Panc1 (cell line): ENCODE data around the gene ORC6. TPM values are rescaled to one million over a fixed set of nuclear protein-coding genes. Genes with fewer than 3 reads are reported as not detected.

Experiments
- ATAC-seq: fragments of 200-7000 bp; cut with Tn5 transposase; 2 replicates; pipeline ENCODE4 v1.9.1; 2020; ENCODE audit warnings: mild to moderate bottlenecking, moderate library complexity
- BruUV-seq: library from RNA; stranded (reverse); fragments of 400-500 nt; replicated peaks from 2 replicates; lab custom pipeline; 2021; lab: Mats Ljungman, UMichigan
- CTCF ChIA-PET: fragments of 300-600 bp; sonication (Branson Sonifier 250); formaldehyde crosslinking; loops from one replicate; lab custom pipeline; 2022; ENCODE audit warnings: antibody characterized with exemption; lab: Charles Lee
- POLR2A ChIA-PET: fragments of 300-600 bp; sonication (Branson Sonifier 250); formaldehyde crosslinking; loops from one replicate; lab custom pipeline; 2022; ENCODE audit warnings: antibody characterized with exemption; lab: Charles Lee
- DNase-seq: peaks from one replicate; pipeline ENCODE4 v3.0.0-alpha.2; 2010; ENCODE audit warnings: low read depth, low spot score
- H3K27ac ChIP-seq: 2 replicates; pipeline ENCODE4 v1.5.1; 2011; ENCODE audit warnings: mild to moderate bottlenecking, low read length, inconsistent platforms
- H3K27me3 ChIP-seq: fragments of 200-500 bp; sonication (Bioruptor generic); 2 replicates; pipeline ENCODE4 v1.6.0; 2014; ENCODE audit warnings: low read length, inconsistent platforms; ENCODE audit not compliant: control insufficient read depth, insufficient read depth
- H3K36me3 ChIP-seq: fragments of 200-500 bp; sonication (Bioruptor generic); 2 replicates; pipeline ENCODE4 v1.5.1; 2014; ENCODE audit warnings: inconsistent platforms, mild to moderate bottlenecking, low read length, moderate library complexity; ENCODE audit not compliant: control insufficient read depth, insufficient read depth
- H3K4me1 ChIP-seq: 2 replicates; pipeline ENCODE4 v1.5.1; 2011; ENCODE audit warnings: inconsistent platforms, mild to moderate bottlenecking, low read length, moderate library complexity; ENCODE audit not compliant: control insufficient read depth, insufficient read depth
- H3K4me3 ChIP-seq, 2 experiments: 2 replicates each; pipeline ENCODE4 v1.5.1; 2011 to 2012; ENCODE audit warnings: low read depth in 2 of 2, low read length in 2 of 2, mild to moderate bottlenecking in 2 of 2, inconsistent platforms in 1 of 2, moderate library complexity in 1 of 2
- H3K9me3 ChIP-seq: fragments of 200-500 bp; sonication (Bioruptor generic); 2 replicates; pipeline ENCODE4 v1.5.1; 2014; ENCODE audit warnings: low read depth, mild to moderate bottlenecking, inconsistent platforms, low read length, moderate library complexity; ENCODE audit not compliant: control insufficient read depth, insufficient read depth
- CTCF ChIP-seq: fragments of 450-650 bp; IDR thresholded peaks from 2 replicates; pipeline ENCODE4 v1.5.1; 2017; ENCODE audit warnings: mild to moderate bottlenecking
- POLR2AphosphoS5 ChIP-seq: IDR thresholded peaks from 2 replicates; pipeline ENCODE4 v1.6.1; 2012; ENCODE audit warnings: mild to moderate bottlenecking, low read depth, low read length, moderate library complexity
- SIN3A ChIP-seq: IDR thresholded peaks from 2 replicates; pipeline ENCODE4 v1.6.1; 2012; ENCODE audit warnings: low read depth, mild to moderate bottlenecking, low read length, moderate library complexity, borderline replicate concordance; ENCODE audit not compliant: insufficient read depth
- TCF7L2 ChIP-seq: IDR thresholded peaks from 2 replicates; pipeline ENCODE4 v1.6.1; 2011; ENCODE audit warnings: mild to moderate bottlenecking, low read depth, low read length, inconsistent platforms
- in situ Hi-C: cut with HindIII; loops from 2 replicates; pipeline ENCODE4 v1.10.0; 2016; ENCODE audit warnings: low sequenced_read_pairs, low pct_unique_long_range_greater_than_20kb
- intact Hi-C: fragments of 100-400 bp; cut with micrococcal nuclease; formaldehyde crosslinking; loops from one replicate; pipeline ENCODE4 v1.10.0; 2022; ENCODE audit not compliant: unreplicated experiment
- total RNA-seq: library from RNA; stranded (reverse); gene quantifications from one replicate; pipeline ENCODE4 v1.2.1, GENCODE V29; 2021; ENCODE audit not compliant: unreplicated experiment

The ORC6 gene
- total RNA-seq, 1 experiment from 2014 or later = 33.5 TPM

GRCh38 chr16:46688101-46688653 is 1.3 kb upstream of the ORC6 start:
- in situ Hi-C loops (no loop called here), intact Hi-C loops (loop anchor here (5.0 kb wide), 1 partner anchor 104 kb away; no protein-coding TSS in a partner anchor)
- POLR2A ChIA-PET = no interaction called here
- BruUV-seq = no TSS peak
- Histone ChIP-seq H3K4me1 (peaks cover 25% of the 10 kb centered on the region), H3K9me3 (no peaks in the 10 kb centered on the region), H3K36me3 (peaks cover 5% of the 10 kb centered on the region), H3K27me3 (no peaks in the 10 kb centered on the region), H3K27ac (peak overlapping the region; percentile 91), H3K4me3 (peak overlapping the region; percentile 85 to 94)
- no peak for TF ChIP-seq SIN3A
- peak; percentile 29; the same call in 1 of the 2 replicates for TF ChIP-seq CTCF
- DNase-seq (no peak), ATAC-seq (no peak)
- CTCF ChIA-PET = no interaction called here

- peak; percentile 93 for ATAC-seq
- peaks cover 25% of the 10 kb centered on the region for H3K4me1 ChIP-seq
- H3K27ac ChIP-seq = peak within 1 kb of the TSS; percentile 91
- peak within 1 kb of the TSS; percentile 85 to 94 for H3K4me3 ChIP-seq
- intact Hi-C loops (loop anchor here (5.0 kb wide), 1 partner anchor 103 kb away; no protein-coding TSS in a partner anchor), in situ Hi-C loops (no loop called here)
- no TSS peak for BruUV-seq
- DNase-seq = no peak
- peaks cover 6% of the 10 kb centered on the region for H3K36me3 ChIP-seq
- CTCF ChIA-PET = interaction anchor here (0.7 kb wide), 1 partner anchor 123 kb away, joined by 3 read pairs; no protein-coding TSS in a partner anchor
- TF ChIP-seq POLR2AphosphoS5 (no peak), CTCF (peak; percentile 2; the same call in 1 of the 2 replicates)
- POLR2A ChIA-PET = no interaction called here
- H3K27me3 ChIP-seq = no peaks in the 10 kb centered on the region
- no peaks in the 10 kb centered on the region for H3K9me3 ChIP-seq
These were observed 650 bp upstream of the ORC6 start, which contains the start of gene VPS35 for GRCh38 chr16:46688654-46689364. VPS35 (minus strand) TSS chr16:46689178; CDS start chr16:46689133, 45 bp downstream.

GRCh38 chr16:46690281-46691178 is 1.1 kb downstream of the ORC6 start:
- Histone ChIP-seq H3K4me1 (peaks cover 22% of the 10 kb centered on the region), H3K36me3 (peaks cover 16% of the 10 kb centered on the region), H3K4me3 (peak overlapping the region; percentile 85 to 94), H3K27me3 (no peaks in the 10 kb centered on the region), H3K9me3 (no peaks in the 10 kb centered on the region), H3K27ac (peak overlapping the region; percentile 91)
- TF ChIP-seq SIN3A = no peak
- TF ChIP-seq CTCF = 0 out of 2 replicates have a peak, but pooled peaks have one; percentile 20
- no peak for TF ChIP-seq POLR2AphosphoS5
- no peak for TF ChIP-seq TCF7L2
- no peak for ATAC-seq
- ChIA-PET CTCF (no interaction called here), POLR2A (no interaction called here)
- in situ Hi-C loops = no loop called here
- intact Hi-C loops = no loop called here
- DNase-seq = no peak
- TSS peak; percentile 67 for BruUV-seq
